HG03066 (cell line): Measurements from ENCODE around the gene HMGXB3.
A peak's percentile ranks its signal among the peaks of the same experiment; 100 is the strongest.
"Not testable (repeated sequence)": the region's sequence is repeated elsewhere in the genome, so short reads cannot be mapped to it uniquely, and the experiment has no call there.

Experiments
- ATAC-seq: cut with Tn5 transposase; IDR thresholded peaks from one replicate; pipeline ENCODE4 v1.9.1; 2021; ENCODE audit warnings: low read depth; ENCODE audit not compliant: unreplicated experiment

The HMGXB3 gene

DNA sequence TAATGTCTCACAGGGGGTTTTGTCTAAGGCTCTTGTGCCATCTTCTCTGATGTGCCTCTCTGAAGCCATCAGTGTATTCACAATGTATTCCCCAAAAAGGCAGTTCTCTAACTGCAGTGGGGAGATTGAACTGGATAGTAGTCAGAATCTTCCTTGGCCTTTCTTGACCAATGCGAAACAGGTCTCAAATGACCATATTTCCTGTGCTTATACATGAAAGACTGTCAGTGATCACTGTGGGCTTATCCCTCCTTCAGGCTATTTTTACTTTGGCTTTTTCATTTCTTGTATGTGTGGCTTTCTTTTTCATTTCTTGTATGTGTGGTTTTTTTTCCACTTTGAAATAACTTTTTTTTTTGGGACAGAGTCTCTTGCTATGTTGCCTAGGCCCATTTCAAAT lies 19.7 kb downstream of the HMGXB3 start:
- no peak for ATAC-seq

DNA sequence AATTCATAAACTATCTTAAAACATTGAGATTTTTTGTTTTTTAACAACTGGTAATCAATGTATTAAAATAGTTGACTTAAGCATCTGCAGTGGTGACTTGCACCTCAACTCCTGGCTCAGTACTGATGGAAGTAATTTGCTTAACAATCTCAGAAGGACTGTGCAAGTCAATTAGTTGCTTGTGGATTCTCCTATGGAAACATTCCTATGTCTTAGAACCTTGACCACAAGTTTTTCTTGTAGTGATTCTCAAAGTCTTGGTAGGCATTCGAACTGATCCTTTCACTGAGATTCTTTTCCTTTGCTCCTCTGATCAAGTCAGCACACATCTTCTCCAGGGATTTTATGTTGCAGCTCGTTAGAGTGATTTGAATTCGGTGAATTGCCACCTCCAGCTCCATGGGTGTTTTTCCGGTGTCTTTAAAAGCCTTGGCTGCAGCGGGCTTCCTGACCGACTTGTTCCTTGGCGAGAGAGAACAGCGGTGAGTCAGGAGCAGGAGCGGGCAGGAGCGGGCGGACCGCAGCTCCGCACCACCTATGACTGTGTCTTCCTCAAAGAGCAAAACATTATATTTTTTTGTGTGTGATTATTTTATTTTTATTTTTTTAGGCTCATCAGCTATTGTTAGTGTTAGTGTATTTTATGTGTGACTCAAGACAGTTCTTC lies 21.1 kb downstream of the HMGXB3 start:
- no peak for ATAC-seq

DNA sequence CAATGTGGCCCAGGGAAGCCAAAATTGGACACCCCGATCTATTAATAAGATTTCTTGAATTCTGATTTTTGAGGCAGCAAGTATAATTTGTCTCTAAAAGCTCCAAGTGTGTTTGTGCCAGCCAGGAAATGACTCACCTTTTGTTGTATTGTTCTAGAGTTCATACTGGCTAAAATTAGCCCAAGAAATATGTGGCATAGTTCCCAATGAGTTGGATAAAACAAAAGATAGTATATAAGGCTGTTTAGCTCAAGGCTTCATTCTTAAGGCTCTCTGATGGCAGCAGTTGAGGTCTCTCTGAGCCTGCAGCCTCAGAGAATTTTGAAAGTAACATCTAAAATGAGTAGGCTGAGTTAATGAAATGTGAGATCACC lies 21.6 kb downstream of the HMGXB3 start:
- no peak for ATAC-seq

DNA sequence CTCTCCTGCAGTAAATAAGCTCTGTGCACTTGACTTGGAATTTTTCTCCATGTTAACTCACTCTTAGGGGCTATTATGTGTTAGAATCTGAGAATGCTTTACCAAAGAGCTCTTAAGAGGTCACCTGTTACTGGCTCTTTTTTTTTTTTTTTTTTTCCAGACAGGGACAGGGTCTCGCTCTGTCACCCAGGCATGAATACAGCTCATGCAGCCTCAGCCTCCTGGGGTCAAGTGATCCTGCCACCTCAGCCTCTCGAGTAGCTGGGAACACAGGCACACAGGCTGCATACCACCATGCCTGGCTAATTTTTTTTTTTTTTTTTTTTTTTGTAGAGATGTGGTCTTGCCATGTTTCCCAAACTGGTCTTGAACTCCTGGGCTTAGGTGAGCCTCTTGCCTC lies 22.1 kb downstream of the HMGXB3 start:
- no peak for ATAC-seq

DNA sequence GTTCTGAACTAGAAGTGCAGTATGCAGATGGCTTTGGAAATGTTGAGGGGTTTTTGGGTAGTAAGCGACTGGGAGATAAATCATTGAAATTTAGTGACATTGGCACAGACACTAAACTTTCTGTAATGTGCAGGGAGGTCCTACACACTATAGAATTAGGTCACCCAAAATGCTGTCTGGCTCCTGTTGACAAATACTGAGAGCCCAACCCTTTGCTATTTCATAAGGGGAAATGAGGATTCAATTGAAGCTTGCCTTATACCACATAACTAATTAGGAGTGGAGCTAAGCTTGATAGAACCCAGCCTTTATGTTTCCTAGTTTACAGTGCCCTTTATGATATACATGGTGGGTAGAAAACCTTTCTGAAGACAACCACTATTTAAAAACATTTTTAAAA lies 22.6 kb downstream of the HMGXB3 start:
- no peak for ATAC-seq

DNA sequence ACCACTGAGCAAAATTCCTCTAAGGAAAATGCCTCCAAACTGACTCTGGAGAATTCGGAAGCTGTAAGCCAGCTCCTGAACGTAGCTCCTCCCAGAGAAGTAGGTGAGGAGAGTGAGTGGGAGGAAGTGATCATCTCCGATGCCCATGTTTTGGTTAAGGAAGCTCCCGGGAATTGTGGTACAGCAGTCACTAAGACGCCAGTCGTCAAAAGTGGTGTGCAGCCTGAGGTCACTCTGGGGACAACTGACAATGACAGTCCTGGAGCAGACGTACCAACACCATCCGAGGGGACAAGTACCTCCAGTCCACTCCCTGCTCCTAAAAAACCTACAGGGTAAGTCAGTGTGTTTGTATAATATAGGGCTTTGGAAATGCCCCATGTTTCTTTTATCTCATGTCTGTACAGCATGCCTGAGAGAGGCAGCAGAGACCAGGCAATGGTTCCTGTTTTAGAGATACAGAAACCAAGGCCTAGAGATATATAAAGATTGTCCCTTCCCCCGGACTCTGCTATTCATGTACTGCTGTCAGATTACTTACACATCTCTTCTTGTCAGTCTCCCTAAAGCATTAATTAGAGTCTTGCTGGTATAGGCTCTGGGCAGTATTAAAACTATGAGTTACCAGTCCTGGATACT lies 23.9 kb downstream of the HMGXB3 start:
- ATAC-seq, result no peak

DNA sequence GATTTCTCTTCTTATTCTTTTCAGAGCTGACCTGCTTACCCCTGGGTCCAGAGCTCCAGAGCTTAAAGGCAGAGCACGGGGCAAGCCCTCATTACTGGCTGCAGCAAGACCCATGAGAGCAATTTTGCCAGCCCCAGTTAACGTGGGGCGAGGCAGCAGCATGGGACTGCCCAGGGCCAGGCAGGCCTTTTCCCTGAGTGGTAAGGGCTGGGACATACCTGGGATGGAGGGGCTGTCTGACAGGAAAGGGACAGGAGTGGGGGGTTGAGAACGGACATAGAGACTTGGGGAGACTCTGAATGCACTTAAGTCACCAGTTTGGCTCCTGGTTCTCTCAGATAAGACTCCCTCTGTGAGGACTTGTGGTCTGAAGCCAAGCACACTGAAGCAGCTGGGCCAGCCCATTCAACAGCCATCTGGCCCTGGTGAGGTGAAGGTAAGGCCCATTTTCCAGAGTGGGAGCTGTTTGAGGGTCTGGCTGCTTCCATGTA lies 26.2 kb downstream of the HMGXB3 start:
- no peak for ATAC-seq

DNA sequence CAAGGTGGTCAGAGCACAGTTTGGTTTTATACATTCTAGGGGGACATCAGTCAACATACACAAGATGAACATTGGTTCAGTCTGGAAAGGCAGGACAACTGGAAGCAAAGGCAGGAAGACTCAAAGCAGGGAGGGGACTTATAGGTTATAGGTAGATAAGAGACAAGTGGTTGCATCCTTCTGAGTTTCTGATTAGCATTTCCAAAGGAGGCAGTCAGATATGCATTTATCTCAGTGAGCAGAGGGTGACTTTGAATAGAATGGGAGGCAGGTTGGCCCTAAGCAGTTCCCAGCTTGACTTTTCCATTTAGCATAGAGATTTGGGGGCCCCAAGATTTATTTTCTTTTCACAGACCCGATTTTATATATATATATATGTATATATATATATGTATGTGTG lies 27.5 kb downstream of the HMGXB3 start:
- not testable (repeated sequence) for ATAC-seq

DNA sequence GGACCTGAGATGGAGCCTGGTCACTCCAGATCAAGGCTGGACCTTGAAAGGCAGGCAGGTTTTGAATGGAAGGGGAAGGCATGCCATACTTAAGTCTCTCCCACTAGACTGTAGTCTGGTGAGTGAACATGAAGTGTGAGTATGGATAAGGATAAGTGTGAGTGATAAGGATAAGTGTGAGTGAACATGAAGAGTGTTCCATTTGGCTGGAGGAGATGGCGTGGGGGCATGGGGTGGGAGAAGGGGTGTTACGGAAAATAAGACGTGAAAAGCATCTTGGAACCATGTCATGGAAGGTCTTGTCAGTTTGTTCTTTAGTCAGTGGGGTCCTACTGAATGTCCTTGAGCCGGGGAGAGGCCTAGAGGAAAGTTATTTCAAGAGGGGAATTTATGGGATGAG lies 32.8 kb downstream of the HMGXB3 start:
- no peak for ATAC-seq

DNA sequence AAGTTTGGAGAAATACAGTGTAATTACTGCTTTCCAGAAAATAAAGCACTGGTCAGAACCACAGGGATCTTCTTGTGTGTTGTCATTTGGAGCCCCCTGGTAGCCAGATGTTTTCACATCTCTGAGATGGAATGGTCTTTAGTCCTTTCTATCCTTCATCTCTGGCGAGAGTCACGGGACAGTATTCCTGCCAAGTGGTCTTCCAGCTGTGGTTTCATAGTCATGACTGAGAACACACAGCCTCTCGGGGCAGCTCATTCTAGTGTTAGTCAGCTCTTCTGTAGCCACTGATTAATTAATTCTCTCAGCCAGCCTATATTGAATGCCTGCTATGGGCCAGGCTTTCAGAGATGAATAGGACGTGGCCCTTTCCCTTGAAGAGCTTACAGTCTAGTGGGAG lies 34.1 kb downstream of the HMGXB3 start:
- no peak for ATAC-seq

DNA sequence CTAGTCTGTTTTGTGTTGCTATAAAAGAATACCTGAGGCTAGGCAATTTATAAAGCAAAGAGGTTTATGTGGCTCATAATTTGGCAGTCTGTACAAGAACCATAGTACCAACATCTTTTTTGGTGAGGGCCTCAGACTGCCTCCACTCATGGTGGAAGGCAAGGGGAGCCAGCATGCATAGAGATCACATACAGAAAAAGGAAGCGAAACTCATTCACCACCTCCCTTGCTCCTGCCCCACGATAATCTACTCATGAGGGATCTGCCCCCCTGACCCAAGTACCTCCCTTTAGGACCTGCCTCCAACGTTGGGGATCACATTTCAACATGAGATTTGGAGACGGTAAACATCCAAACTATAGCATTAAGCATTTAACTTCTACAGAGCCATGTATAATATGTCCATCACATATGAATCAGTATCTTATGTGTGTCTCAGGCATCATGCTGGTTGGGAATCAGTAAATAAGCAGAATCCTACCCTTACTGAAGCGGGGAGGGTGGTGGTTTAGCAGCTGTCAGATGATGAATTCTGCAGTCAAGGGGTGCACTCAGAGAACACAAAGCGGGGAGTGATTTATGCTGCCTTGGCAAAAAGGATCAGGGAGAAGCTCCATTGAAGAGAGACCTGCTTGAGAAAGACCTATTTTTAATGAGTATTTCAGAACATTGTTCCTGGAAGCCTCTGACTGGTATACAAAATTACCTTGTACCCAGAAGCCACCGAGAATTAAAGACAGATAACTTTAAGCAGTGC lies 34.8 kb downstream of the HMGXB3 start:
- peak; percentile 91 for ATAC-seq

DNA sequence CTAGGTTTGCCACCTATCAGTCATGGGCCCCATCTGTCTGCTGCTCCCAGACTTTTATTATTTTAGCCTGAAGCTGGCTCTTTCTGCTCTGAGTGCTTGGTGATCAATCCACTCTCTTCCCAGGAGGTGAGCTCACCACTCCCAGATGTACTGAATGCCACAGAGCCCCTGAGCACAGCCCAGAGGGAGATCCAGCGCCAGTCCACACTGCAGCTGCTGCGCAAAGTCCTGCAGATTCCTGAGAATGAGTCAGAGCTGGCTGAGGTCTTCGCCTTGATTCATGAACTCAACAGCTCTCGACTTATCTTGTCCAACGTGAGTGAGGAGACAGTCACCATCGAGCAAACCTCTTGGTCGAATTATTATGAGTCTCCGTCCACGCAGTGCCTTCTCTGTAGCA lies 36.0 kb downstream of the HMGXB3 start:
- ATAC-seq, result no peak

DNA sequence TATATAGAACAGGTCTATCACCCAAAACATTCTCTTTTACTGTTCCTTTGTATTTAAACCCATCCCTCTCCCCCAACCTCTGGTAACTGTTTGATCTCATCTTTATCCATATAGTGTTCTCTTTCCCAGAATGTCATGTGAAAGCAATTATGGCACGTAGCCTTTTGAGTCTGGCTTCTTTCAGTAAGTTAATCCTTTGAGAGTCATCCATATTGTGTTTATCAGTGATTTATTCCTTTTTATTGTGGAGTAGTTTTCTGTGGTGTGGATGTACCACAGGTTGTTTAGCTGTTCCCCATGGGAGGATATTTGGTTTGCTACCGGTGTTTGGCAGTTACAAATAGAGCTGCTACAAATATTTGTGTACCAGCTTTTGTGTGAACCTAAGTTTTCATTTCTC lies 38.0 kb downstream of the HMGXB3 start:
- ATAC-seq, result no peak

DNA sequence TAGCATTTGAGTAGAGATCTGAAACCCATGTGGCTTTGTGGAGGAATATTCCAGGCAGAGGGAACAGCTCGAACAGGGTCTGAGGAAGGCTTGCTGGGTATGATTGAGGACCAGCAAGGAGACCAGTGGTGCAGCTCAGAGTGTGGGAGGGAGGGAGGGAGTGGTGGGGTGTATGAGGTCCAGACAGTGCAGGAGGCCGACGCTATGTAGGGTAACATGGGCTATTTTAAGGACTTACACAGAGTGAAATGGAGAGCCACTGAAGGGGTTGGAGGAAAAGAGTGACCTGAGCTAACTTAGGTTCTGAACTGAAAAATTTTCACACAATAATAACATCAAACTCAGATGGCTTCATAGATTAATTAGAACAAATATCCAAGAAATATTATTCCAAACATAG lies 41.9 kb downstream of the HMGXB3 start:
- no peak for ATAC-seq

DNA sequence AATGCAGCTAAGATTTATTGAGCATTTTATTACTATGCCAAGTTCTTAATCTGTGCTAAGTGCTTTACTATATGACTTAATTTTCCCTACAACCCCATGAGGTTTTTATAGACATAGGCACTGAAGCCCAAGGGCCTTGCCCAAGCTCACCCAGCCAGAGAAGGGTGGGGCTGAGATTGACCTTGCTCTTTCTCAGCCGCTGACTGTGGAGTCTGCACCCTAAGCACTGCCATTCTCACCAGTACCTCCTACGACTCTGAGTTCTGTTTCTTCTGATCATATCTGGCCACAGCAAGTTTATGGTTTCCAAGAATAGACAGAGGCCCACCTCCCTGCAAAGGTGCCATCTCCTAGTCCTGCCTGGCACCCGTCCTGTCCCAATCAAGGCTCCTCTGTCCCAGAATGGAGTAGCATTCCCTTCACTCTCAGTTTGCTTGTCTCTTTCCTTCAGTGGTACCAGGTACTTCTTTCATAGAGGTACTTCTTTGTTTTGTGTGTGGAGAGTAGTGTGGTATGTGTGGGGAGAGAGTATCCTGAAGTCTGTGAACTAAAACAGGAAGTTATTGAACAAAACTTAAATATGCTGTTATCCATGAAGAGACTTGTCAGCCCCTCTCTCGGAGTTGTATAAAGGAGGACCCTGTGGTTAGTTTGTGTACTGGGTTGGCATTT lies 43.3 kb downstream of the HMGXB3 start:
- ATAC-seq, result no peak

DNA sequence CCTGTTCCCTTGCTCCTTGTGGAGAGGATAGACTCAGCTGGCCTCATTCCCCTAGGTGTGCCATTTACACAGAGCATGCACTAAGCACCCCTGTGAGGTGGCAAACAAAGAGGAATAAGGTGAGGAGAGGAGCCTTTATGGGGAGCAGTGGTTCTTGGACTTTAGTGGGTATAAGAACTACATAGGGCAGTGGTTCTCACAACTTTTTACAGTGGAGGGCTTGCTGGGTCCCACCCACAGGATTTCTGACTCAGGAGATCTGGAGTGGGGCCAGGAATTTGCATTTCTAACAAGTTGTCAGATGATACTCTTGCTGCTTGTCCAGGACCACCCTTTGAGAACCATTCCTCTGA lies 43.8 kb downstream of the HMGXB3 start:
- ATAC-seq, result no peak

DNA sequence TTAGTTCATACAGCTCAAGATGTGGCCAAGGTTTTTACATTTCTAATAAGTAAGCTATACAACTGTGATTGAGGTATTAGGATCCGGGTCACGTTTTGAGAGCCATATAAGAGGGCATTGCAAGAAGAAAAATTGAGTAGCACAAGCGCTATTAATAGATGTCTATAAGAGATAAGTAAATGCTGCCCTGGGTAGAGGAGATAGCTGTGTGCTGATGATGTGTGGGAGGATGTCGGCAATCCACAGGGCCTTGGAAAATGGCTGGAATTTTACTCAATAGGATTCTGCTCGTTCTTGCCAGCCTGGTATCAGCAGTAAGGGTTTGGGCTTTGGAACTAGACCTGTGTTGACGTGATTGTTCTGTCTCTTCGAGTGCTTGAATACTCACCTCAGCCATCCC lies 44.2 kb downstream of the HMGXB3 start:
- ATAC-seq, result no peak

DNA sequence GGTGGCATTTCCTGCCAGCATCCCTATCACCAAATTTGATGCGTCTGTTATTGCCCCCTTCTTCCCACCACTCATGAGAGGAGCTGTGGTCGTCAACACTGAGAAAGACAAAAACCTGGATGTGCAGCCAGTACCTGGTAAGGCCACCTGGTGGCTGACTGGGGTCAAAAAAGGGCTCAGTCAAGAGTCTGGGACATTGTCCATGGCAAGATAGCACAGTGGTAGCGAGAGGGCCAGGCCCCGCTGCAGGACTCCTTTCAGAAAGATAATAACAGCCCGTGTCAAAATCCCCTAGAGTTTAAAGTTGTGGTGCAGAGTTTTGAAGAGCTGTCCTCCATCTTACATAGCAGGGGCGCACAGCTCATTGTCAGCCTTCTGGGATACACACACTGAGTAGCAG lies 45.0 kb downstream of the HMGXB3 start:
- no peak for ATAC-seq

DNA sequence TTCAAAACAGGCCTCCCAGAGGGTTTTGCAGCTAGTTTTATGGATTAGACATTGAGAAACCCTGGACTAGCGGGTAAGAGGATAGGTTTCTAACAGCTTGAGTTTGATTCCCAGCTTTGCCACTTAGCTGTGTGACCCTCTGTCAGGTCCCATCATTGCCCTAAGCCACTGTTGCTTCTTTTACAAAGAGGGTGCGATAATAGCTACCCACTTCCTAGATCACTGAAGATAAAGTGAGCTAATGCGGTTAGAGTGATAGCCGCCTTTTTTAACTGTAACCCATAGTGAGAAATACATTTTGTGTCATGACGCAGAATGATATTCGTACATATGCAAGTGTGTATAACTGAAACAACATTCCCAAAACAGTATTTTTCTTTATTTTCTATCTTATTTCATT lies 45.5 kb downstream of the HMGXB3 start:
- ATAC-seq, result no peak

DNA sequence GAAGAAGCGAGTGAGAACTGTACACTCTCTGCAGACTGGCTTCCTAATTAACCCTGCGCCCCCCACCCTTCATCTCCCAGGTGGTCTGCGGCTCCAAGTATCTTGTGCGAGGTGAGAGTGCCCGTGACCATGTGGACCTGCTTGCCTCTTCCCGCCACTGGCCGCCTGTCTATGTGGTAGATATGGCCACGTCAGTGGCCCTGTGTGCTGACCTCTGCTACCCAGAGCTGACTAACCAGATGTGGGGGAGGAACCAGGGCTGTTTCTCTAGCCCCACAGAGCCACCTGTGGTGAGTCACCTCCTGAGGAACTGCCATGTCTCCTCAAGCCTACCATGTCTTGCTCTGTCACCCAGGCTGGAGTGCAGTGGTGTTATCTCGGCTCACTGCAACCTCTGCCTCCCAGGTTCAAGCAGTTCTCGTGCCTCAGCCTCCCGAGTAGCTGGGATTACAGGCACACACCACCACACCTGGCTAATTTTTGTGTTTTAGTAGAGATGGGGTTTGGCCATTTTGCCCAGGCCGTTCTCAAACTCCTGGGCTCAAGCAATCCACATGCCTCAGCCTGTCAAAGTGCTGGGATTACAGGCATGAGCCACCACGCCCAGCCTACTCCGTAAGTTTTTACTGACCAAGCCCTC lies 49.8 kb downstream of the HMGXB3 start:
- not testable (repeated sequence) for ATAC-seq

DNA sequence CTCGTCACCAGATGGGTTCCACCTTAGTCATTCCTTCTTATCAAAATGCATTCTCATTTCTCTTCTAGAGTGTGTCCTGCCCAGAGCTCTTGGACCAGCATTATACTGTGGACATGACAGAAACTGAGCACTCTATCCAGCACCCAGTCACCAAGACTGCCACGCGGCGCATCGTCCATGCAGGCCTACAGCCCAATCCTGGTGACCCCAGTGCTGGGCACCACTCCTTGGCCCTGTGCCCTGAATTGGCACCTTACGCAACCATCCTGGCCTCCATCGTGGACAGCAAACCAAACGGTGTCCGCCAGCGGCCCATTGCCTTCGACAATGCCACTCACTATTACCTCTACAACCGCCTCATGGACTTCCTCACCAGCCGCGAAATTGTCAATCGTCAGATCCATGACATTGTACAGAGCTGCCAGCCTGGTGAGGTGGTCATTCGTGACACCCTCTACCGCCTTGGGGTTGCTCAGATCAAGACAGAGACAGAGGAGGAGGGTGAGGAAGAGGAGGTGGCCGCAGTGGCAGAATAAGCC lies 51.2 kb downstream of the HMGXB3 start:
- ATAC-seq, result no peak
